GM13977 (cell line): Measurements from ENCODE around the gene CNTROB.

Experiments
- DNase-seq: peaks from one replicate; pipeline ENCODE4 v3.0.0; 2012; ENCODE audit warnings: low spot score
- in situ Hi-C: fragments of 300-500 bp; cut with MboI; formaldehyde crosslinking; loops from one replicate; pipeline ENCODE4 v1.12.0; 2022; ENCODE audit warnings: low sequenced_read_pairs, low pct_unique_long_range_greater_than_20kb, mixed read lengths, inconsistent platforms; ENCODE audit not compliant: unreplicated experiment
- TF ChIP-seq, protein P1 (sequence below): IDR thresholded peaks from 2 replicates; pipeline ENCODE4 v1.5.1; 2012; ENCODE audit warnings: mild to moderate bottlenecking, control low read depth; ENCODE audit not compliant: insufficient read depth; ENCODE audit errors: extremely low read depth, missing control alignments

CNTROB gene

DNA sequence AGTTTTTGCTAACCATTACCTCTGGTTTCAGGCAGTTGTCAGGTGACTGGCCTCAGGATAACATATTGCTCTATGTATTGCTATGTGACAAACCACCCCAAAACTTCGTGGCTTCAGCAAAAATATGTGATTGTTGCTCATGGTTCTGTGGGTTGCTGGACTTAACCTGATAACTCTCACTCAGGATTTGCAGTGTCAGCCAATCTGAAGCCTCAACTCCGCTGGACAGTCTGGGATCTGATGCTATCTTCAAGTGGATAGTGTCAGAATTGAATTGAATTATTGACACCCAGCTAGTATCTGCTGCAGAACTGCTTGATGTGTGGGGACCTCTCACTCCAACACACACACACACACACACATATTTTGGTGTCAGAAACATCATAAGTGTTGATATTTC lies 35.7 kb downstream of the CNTROB start:
- TF ChIP-seq, protein P1, sequence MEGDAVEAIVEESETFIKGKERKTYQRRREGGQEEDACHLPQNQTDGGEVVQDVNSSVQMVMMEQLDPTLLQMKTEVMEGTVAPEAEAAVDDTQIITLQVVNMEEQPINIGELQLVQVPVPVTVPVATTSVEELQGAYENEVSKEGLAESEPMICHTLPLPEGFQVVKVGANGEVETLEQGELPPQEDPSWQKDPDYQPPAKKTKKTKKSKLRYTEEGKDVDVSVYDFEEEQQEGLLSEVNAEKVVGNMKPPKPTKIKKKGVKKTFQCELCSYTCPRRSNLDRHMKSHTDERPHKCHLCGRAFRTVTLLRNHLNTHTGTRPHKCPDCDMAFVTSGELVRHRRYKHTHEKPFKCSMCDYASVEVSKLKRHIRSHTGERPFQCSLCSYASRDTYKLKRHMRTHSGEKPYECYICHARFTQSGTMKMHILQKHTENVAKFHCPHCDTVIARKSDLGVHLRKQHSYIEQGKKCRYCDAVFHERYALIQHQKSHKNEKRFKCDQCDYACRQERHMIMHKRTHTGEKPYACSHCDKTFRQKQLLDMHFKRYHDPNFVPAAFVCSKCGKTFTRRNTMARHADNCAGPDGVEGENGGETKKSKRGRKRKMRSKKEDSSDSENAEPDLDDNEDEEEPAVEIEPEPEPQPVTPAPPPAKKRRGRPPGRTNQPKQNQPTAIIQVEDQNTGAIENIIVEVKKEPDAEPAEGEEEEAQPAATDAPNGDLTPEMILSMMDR: no peak
- DNase-seq: no peak
- in situ Hi-C loops: no loop called here

GRCh38 chr17:7969433-7969832 lies 37.4 kb downstream of the CNTROB start:
- in situ Hi-C loops: no loop called here
- TF ChIP-seq, protein P1: no peak
- DNase-seq: no peak

- TF ChIP-seq, protein P1: no peak
Observed at GRCh38 chr17:7971651-7972050, 39.6 kb downstream of the CNTROB start.

GRCh38 chr17:7972131-7972785 lies 40.3 kb downstream of the CNTROB start:
- TF ChIP-seq, protein P1: no peak
- in situ Hi-C loops: no loop called here
- no peak for DNase-seq

More at GRCh38 chr17:7971651-7972050, 39.6 kb downstream of the CNTROB start:
- no peak for DNase-seq
- in situ Hi-C loops: no loop called here

- TF ChIP-seq, protein P1: no peak
- no peak for DNase-seq
- in situ Hi-C loops: no loop called here
Observed at GRCh38 chr17:7974638-7975131, 42.7 kb downstream of the CNTROB start.

DNA sequence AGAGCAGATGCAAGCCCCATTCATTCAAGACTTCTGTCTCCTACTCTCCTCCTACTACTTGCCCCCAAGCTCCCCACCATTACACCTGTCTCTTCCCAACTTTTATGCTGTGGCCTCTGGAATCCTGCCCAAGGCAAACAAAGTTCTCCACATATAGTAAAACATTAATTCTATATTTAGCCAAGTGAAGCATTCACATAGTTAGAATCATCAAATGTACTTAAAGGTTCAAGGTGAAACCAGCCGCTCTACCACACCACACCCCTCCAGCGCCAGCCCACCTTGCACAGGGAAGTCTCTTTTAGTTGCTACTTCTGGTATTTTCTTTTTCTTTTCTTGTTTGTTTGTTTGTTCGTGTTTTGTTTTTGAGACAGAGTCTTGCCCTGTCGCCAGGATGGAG lies 45.0 kb downstream of the CNTROB start:
- in situ Hi-C loops: no loop called here
- no peak for DNase-seq
- TF ChIP-seq, protein P1: no peak

DNA sequence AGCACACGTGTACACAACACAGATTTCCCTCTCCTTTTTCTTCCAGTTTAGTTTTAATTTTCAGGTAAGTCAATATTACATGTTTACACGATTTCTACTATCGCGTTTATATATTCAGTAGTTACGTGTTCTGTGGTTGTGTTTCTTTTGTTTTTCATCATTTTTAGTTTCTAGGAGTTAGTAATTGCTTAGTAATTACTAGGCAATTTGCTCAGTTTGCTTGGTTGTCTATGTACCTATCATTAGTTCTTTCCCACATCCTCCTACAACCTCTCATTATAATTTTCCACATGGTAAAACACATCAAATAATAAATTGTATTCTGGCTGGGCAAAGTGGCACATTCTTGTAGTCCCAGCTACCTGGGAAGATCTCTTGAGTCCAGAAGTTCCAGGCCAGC lies 45.8 kb downstream of the CNTROB start:
- no peak for DNase-seq
- in situ Hi-C loops: no loop called here
- TF ChIP-seq, protein P1: no peak
